ENCODE results near the gene CTRL. TPM values are rescaled to one million over a fixed set of nuclear protein-coding genes. Genes with fewer than 3 reads are reported as not detected.
A peak's percentile ranks its signal among the peaks of the same experiment; 100 is the strongest.
"Not testable (repeated sequence)": the region's sequence is repeated elsewhere in the genome, so short reads cannot be mapped to it uniquely, and the experiment has no call there.

Gene CTRL
- 1.4 TPM for total RNA-seq

DNA sequence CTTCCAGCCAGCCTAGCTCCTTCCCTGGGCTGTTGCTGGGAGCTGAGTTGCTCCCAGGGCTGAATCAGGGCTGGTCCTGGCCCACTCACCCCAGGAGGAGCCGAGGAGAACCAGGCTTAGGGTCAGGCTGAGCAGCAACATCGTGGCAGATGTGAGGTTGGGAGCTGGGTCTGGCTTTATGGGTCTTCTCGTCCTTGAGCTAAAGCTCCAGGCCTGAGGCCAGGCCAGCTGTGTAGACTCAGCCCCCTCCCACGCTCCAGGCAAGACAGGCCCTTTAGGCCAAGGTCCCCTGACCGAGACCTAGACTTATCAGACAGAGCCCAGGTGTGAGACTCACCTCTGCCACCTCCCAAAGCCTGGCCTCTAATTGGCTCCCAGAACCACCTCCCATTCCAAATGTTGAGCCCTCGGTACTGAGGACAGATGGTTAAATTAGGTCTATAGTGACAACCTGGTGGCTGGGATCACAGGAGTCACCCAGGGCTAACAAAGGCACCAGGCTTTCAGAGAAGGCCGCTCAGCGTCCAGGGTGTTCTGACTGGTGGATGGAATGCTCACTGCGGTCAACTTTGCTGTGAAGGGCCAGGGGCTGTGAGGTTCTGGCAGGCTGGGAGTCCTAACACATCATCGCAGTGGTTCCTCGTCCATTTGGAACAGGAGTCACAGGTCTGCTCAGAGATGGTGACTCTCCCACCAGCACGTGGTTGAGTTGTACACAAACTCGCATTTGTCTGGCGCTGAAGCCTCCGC is at the start of gene CTRL:
Gene CTRL, minus strand, starts transcription at position 151 of the 750 bp plus-strand sequence. Its CDS starts 10 bp downstream, at position 141.
- no peak for DNase-seq

DNA sequence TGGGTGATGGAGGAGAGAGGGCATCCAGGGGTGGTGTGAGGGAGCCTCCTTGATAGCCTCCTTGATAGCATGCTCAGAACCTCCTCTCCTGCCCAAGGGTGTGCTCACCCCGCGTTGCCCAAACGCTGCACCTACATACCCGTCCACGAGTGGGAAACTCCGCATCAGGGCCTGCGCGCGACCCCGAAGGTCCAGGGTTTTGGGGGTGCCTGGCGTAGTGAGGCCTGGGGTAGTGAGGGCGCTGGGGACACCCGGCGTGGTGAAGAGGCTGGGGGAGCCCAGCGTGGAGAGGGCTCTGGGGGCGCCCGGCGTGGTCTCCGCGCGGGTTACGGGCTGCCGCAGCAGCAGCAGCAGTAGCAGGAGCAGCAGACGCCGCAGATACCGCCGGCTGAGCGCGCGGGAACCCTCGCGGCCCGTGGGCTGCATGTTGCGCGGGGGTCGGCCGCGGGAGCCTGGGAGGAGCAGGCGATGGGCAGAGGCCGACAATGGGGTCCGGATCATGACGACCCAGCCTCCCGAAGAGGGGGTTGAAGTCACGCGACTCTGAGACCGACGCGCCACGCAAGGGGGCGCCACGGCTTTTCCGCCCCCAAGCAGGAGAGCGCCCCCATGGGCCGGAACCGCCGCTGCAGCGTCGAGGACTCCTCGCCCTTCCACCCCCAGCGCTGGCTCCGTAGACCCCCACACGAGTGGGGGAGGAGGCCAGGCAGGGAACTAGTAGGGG is 48.5 kb upstream of the CTRL start, which contains the start of gene DPEP3:
Gene DPEP3, minus strand, starts transcription at position 545 of the 724 bp plus-strand sequence. Its CDS starts 119 bp downstream, at position 426.
- no peak for DNase-seq

DNA sequence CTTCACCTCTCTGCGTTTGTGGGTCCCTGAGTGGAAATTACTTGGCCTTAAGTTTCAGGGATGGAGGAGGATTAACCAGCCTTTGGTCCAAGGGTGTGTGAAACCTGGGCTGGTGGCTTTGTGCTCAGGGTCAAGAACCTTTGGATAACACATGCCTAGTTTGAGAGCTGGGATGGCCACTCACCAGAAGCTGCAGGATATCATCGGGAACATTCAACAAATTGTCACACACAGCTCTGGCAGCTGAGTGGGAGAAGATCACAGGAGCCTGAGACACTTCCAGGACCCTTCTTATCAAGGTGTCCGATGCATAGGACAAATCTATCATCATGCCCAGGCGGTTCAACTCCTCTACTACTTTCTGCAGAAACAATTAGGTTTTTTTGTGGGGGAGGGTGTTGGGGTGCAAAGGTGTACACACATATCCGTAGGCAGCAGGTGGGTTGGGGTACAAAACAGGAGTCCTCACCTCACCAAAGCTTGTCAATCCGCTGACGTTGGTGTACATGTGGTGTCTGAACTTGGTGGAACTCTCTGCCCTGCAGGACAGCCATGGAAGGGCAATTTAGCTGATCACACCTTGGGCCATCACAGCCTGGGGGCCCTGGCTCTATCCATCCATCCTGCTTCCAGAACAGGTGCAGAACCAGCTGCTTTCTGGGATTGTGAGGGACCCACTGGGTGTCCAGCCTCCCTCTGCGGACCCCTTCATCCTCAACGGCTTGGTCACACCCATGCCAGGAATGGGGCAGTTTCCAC is 46.0 kb upstream of the CTRL start:
- no peak for DNase-seq

DNA sequence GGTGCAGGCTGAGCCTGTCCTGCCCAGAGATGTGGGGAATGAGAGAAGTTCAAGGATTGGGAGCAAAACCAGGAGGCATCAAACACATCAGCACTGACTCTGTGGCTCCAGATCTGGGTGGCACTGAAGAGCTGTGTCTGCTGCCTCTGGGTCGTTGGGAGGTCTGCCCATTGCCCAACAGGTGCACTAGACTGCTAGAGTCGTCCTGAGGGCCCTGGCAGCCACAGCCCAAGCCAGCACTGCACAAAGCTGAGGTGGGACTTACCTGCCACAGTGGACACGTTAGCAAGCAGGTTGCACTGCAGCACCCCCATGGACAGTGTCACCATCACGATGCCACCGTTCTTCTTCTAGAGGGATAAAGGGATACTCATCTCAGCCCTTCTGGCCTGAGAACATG is 45.3 kb upstream of the CTRL start:
- no peak for DNase-seq

DNA sequence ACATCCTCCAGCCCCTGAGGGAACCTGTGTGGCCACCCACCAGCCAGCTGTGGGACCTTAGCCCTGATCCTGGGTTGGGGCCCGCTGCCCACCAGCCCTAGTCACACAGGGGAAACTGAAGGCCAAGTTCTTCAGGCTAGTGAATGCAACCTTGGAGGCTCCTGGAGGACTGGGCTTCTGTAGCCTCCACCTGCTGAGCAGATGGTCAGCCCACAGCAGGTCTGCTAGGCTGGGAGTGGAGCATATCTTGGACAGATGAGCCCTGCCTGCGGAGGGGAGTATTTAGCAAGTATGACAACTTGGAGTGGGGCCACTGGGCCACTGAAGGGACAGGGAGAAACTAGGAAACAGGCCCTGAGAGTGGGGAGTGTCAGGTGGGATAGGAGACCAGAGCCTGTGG is 44.5 kb upstream of the CTRL start:
- no peak for DNase-seq

DNA sequence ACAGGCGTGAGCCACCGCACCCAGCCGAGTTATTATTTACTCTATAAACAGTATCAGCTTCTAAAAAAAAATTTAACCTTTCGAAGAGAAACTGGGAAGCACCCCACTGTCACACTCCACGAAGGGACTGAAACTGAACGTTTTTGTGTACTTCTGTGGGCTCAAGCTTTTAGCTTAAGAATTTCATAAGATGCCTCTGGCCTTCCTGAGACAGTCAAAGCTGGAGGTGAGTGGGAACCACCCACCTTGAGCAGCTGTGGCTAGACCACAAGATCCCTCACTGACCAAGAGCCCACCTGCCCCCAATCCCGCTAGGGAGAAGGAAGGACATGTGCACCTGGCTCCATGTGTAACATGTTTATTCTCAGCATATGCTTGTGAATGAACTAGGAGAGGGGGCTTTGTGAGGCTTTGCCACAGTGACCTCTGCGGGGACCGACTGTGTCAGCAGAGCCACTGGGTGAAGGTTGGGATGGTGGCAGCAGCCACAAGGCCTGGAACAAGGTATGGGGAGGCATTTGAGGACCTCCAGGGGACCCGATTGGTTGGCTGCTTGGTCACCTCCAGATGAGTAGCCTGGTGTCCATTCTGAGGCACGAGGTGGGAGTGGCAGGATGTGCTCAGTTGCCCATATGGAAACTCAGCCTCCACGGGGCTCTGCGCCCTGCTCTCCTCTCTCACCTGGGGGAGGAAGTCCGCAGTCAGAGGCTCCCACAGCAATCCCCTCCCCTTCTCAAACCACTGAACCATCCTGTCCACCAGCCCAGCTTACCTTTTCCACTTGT is 43.9 kb upstream of the CTRL start:
- DNase-seq: no peak

DNA sequence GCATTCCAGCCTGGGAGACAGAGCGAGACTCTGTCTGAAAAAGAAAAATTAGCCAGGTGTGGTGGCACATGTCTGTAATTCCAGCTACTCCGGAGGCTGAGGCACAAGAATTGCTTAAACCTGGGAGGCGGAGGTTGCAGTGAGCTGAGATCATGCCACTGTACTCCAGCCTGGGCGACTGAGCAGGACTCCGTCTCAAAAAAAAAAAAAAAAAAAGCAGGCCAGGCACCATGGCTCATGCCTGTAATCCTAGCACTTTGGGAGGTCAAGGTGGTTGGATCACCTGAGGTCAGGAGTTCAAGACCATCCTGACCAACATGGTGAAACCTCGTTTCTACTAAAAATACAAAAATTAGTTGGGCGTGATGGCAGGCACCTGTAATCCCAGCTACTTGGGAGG is 40.6 kb upstream of the CTRL start:
- DNase-seq: not testable (repeated sequence)

DNA sequence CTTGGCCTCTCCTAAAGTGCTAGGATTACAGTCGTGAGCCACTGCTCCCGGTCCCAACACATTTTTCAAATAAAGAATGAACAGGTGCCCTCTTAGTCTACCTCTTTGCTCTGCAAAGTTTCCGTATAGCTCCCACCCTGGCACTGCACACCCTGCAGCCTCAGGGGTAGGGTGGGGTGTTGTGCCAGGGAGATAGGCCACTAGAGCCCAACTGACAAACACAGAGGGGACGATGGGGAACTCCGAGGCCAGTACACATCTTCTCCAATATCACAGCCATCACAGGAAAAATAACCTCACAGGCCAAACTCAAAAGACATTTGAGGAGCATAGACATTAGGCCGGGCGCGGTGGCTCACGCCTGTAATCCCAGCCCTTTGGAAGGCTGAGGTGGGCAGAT is 39.4 kb upstream of the CTRL start:
- DNase-seq: no peak

DNA sequence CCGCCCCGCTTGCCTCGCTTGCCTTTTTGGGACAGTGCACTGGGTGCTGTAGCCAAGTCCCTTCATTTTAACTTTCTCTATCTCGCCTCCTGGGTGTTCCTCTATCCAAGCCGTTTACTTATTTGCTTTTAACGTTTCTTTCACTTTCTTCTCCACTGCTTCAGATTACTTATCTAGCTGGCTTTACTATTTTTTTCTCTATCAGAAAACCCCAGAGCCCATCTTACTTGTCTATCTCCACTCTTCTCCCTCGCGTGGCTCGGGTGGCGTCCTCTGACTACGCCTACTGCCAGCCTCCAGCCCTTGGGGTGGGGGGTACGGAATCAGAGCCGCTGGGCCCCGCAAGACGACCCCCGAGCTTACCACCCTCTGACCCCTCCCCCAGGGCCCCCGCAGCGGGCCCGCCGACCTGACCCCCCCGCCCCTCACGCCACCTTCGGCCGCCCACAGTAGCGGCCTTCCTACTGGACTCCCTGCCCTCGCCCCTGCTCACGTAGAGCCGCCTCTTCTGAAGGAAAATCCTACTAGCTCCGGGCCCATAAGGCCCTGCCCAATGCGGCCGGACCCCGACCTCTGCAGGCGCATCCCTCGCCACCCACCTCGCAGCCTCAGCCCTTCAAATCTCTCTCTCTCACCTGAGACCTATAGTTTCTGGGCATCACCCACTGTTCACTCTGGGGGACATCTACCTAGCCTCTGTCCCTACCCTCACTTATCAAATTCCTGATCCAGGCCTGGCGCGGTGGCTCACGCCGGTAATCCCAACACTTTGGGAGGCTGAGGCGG is 37.8 kb upstream of the CTRL start:
- no peak for DNase-seq

DNA sequence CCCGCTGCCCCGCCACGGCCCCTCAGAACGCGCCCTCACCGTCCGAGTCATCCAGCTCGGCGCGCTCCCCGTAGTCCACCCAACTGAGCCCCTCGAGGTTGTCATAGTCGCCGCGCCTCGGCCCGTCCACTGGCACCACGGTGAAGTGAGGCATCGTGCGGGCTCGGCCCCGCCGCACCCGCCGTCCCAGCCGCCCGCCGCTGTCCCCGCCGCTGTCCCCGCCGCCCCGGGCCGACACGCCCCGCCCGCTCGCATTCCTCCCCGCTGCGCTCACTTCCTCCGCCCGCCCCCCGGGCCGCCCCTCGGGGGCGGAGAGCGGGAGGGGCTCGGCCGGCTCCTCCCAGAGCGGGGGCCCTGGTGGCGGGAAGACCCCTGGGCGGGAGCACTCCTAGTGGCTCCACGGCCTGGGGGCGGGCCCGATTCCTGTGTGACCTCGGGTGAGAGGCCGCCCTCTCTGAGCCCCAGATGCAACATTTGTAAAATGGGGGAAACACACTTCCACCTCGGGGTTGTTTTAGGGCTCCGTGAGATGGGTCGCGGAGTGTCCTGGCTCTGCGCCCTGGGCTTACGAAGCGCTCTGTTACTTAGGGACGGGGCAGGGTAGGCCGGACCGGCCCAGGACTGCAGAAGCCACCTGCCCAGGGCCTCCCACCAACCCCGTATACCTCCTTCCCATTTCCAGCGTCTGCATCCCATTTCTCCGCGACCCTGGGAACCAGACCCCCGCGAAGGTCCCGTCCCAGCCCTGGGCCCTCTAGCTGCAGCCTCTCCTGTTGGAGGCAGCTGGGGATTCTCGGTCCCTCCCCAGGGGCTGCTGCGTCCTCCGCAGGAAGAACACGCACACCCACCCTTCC is 37.0 kb upstream of the CTRL start, which contains the start of gene SLC12A4:
Gene SLC12A4, minus strand, starts transcription at position 238 of the 854 bp plus-strand sequence. Its CDS starts 84 bp downstream, at position 154.
- peak; percentile 26 for DNase-seq

DNA sequence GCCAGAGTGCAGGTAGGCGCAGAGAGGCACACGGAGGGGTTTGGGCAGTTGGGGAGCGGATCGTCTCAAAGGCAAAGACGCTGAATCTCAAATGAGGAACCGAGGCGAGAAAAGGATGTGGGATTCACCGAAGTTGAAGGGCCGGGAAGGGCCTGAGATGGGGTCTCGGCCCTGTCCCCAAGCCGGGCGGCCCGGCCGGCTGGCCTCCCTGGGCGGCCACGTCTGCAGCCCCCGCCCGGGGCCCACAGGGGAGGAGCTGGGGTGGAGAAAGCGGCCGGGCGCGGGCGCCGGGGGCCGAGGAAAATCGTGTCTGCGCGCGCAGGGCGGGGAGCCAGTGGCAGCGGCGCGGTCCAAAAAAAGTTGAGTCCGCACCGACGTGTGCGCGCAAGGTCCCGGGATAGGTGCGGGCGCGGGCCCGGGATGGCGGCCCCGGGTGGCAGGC is 36.3 kb upstream of the CTRL start:
- DNase-seq: no peak

DNA sequence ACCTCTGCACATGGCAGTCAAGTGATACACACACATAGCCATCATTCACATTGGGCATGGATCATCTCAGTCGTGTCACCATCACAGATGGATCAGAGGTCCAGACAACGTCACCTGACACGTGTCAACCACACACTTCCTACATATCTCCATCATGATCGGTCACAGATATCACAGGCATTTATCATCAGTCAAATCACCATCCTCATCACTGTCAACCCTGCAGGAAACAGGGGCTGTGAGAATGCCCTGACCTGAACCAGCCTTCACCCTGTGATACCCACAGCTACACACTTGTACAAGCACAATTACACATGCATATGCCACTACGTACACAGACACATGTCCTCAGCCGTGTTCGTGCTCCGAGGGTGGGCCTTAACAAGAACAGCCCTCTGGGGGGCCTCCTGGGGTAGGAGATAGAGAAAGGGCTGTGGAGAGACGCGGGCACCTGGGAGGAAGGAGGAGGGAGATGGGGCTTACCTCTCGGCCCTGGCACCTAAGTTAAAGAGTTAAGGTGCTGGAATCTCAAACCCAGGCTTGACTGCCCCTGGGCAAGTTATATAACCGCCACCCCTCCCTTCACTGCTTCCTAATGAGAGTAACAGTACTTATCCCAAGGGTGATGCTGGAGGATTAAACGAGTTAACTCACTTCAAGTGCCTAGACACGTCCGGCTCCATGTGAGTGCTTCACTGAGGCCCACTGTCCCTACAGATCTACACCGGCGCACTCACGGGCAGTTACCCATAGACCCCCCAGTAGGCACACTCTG is 35.7 kb upstream of the CTRL start:
- no peak for DNase-seq

DNA sequence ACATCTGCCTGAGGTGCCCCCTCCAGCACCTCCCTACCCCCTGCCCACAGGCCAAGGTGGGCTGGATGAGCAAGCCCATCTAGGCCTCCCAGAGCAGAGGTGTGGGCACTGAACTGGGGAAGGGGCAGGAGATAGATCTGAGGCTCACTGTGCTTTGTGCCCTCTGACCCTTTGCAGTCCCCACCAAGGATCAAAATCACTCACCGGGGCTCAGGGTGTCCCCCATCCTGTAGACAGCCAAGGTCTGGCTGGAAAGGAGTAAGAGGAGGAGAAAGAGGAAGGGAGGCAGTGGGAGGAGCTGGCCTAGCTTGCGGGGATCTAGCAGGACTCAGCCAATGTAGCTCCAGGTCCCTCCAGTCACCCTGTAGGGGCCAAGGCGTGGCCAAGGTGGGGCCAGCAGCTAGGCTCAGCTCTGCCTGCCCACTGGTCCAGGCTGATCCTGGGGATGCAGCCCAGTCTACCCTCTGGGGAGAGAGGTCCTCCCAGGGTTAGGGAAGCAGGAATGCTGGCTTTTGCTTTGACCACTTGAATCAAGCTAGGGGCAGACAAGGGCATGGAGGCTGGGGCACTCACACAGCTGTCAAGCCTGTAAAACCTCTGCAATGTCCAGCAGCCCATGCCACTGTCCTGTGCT is 35.0 kb upstream of the CTRL start:
- no peak for DNase-seq

DNA sequence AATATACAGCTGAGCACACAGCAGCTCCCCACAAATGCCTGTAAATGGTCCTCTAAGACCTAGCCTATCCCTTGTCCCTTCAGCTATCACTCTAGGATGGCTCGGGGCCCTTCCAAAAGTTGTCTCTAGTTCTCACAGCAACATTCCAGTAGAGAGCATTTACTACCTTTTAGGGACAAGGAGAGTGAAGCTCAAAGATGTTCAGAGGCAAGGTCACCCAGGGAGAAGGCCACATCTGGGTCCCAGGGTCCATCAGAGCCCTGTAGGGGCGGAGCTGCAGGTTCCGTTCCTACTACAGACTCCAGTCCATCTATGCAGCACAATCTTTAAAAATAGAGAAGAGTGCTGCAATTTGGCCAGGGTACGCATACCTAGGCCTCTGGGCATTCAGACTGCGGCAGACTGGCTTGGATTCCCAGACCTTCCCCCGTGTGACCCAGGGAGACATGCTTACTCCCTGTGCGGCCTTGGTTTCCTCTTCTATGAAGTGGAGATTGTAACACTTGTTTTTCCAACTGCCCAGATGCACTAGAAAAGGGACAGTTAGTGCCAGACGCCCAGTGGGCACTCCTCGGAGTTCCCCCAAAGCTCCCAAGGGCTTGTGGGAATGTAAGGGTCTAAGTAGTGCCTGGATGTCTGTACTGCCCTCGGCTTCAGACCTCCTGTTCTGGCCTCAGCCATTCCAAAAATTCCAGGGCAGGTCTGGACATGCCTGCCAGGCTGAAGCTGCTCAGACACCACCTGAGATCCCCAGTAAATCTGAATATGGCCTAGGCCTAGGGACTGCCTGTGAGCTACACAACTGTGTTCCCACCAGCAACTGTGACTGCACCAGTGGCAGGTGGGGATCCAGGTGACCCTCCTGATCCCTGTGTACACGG is 34.2 kb upstream of the CTRL start:
- DNase-seq: no peak

DNA sequence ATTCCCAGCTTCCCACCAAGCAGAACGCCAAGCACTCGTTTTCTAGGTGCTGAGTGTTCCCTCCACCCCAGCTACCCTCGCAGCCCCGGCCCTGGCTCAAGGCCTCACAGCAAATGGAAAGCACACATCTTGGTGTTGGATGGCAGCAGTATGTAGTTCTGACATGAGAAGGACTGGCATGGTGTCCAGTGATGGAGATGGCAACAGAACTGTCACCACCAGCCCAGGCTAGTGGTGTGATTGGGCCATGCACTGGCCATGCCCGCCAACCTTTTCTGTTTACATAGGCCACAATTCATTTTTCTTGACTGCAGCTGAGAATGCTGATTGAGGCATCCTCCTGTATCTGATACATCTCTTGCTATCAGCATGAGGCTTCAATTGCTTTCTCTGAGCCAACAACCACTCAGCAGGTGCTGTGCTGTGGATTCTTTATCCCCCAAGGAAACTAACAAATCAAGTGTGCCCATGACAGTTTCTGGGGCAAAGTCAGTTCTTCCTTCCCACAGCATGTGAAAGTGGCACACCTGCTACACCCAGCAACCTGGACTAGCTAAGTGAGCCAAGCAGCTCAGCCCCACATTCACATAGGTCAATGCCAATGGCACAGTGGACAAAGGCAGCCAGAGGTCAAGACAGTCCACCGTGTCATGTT is 32.9 kb upstream of the CTRL start:
- no peak for DNase-seq

DNA sequence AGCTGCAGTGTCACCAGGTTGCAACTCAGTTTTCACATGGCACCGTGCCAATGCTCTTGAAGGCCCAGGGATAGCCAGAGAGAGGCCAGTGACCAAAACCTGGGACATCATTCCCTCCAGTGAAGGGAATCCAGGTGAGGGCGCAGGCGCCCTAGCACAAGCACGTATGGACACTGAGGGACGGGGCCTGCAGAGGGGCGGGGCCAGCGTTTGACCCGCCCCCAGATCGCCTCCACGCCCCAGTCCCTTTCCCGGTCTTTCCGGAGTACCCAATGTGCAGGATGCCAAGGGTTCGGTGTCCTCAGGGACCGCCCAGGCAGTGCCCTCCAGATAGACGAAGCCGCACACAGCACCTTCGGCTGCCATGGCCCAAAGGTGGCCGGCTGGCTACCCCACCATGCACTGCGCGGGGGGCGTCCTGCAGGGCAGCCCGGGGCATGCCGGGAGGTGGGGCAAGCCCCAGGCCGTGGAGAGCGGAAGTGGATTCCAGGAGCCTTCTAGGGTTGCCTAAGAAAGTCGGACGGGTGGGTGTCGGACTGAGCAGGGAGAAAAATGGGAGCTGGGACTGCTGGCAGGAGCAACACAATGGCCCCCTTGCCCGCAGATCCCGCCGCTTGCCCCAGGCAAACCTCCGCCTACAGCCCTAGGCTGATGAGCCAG is 32.1 kb upstream of the CTRL start:
- no peak for DNase-seq

DNA sequence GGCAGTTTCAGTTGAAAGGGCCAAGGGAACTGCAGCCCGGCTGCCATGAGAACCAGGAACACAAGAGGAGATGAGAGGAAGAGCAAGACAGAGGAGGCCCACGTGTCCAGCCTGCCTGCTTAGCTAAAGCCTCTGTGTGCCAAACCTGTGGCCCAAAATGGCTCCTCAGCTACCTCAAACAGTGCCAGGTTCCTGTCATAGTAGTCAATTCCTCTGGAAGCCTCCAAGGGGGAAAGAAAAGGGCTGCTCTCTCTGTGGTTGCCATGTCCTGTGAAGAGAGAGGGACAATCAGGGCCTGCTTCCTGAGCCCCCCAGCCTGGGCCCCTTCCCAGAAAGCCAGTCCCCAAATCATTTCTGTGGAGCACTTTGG is 31.6 kb upstream of the CTRL start:
- no peak for DNase-seq
